Head of caudate nucleus (tissue), 42 donors: Measurements from ENCODE around the gene SLC26A1.
A peak's percentile ranks its signal among the peaks of the same experiment; 100 is the strongest.
"Not testable (repeated sequence)": the region's sequence is repeated elsewhere in the genome, so short reads cannot be mapped to it uniquely, and the experiment has no call there.

ENCODE experiments used
- DNase-seq, 42 donors: peaks; one replicate each; pipeline versions ENCODE4 v3.0.0 to v3.0.0-alpha.2; 2020 to 2021; ENCODE audit warnings: mixed read lengths in 7 of 42
- intact Hi-C: fragments of 100-400 bp; cut with DNase I; formaldehyde crosslinking; loops from one replicate; pipeline ENCODE4 v1.15.0; 2022

The SLC26A1 gene

GRCh38 chr4:952881-953573, 40.2 kb downstream of the SLC26A1 start:
- peak in 7 of 42 donors; percentile 1 to 14 (median 6) for DNase-seq
- intact Hi-C loops: no loop called here

GRCh38 chr4:951594-952468, 41.4 kb downstream of the SLC26A1 start:
- intact Hi-C loops: no loop called here
- DNase-seq: peak in 8 of 42 donors; percentile 1 to 15 (median 8)

GRCh38 chr4:951186-951585, 42.0 kb downstream of the SLC26A1 start:
- intact Hi-C loops: no loop called here
- peak in 4 of 42 donors; percentile 6 to 15 (median 8) for DNase-seq

GRCh38 chr4:950136-951020, 42.8 kb downstream of the SLC26A1 start:
- peak in 5 of 42 donors; percentile 1 to 20 (median 8) for DNase-seq
- intact Hi-C loops: no loop called here

GRCh38 chr4:949656-950055, 43.5 kb downstream of the SLC26A1 start:
- intact Hi-C loops: no loop called here
- peak in 3 of 42 donors; percentile 1 to 12 (median 10) for DNase-seq

- DNase-seq: peak in 2 of 42 donors; percentile 1 to 14
- intact Hi-C loops: no loop called here
These were observed 44.3 kb downstream of the SLC26A1 start for GRCh38 chr4:948936-949300.

- intact Hi-C loops: no loop called here
- DNase-seq: peak in 3 of 42 donors; percentile 1 to 18 (median 12)
These were observed 44.9 kb downstream of the SLC26A1 start for GRCh38 chr4:948101-948935.

- intact Hi-C loops: no loop called here
- peak in 3 of 42 donors; percentile 2 to 25 (median 9) for DNase-seq
These were observed 45.7 kb downstream of the SLC26A1 start for GRCh38 chr4:947491-947971.

- peak in 8 of 42 donors; percentile 14 to 65 (median 31) for DNase-seq
- intact Hi-C loops: no loop called here
These were observed 46.4 kb downstream of the SLC26A1 start for GRCh38 chr4:946517-947471.

GRCh38 chr4:946103-946450, 47.1 kb downstream of the SLC26A1 start:
- intact Hi-C loops: no loop called here
- DNase-seq: peak in 1 of 42 donors; percentile 5

GRCh38 chr4:945274-946102, 47.7 kb downstream of the SLC26A1 start:
- intact Hi-C loops: no loop called here
- peak in 6 of 42 donors; percentile 1 to 42 (median 28) for DNase-seq

GRCh38 chr4:939508-939907, 53.7 kb downstream of the SLC26A1 start:
- intact Hi-C loops: not testable (repeated sequence)
- DNase-seq: peak in 1 of 42 donors; percentile 1
